Measurements from ENCODE around the gene TXNDC16. TPM values are rescaled to one million over a fixed set of nuclear protein-coding genes. Genes with fewer than 3 reads are reported as not detected.

TXNDC16 gene
- polyA plus RNA-seq, 2 of the 4 experiments (the other 2 are of a cell fraction): 1.4 to 3.0 TPM

DNA sequence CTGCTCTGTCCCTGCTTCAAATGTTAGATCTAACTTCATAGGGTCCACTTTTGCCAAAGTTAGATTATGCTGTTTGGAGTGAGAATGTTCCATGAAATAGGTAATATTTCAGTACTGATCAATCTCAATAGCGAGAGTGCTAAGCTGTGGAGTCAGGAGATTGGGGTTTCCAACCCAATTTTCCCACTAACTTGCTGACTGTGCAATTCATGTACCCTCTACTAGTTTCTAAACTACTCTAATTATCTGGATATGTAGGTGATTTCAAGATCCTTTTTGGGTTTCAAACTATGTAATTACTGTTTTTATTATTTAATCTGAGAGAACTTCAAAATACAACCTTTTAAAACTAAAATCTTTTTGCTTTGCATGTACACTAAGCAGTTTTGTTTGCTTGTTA lies 46.3 kb upstream of the TXNDC16 start:
- Histone ChIP-seq H3K27ac (no peak overlapping the region), H3K4me2 (no peak overlapping the region), H3K9me3 (0 out of 3 replicates have a peak, but pooled peaks cover 5% of the 10 kb centered on the region), H3K4me1 (no peaks in the 10 kb centered on the region), H3K4me3 (no peak overlapping the region)
- DNase-seq (ENCODE audit: low read depth in 1 of 2, low spot score in 1 of 2) (no peak), FAIRE-seq (peak; percentile 43), ATAC-seq (no peak)
- 53% methylated on average over 1 of the region's 1 CpG for WGBS (ENCODE audit: missing lambda C conversion rate)
- POLR2A ChIA-PET: no interaction called here
- TF ChIP-seq MAFK (IDR thresholded peaks at IDR 0.05; ENCODE audit: partially characterized antibody): peak; percentile 95
- TF ChIP-seq NPAS2 (CRISPR knock-in tag; IDR thresholded peaks at IDR 0.05; ENCODE audit: borderline replicate concordance): no peak
- TF ChIP-seq PHF8 (IDR thresholded peaks at IDR 0.05; ENCODE audit: borderline replicate concordance, low read depth): no peak
- CTCF ChIA-PET: no interaction called here

DNA sequence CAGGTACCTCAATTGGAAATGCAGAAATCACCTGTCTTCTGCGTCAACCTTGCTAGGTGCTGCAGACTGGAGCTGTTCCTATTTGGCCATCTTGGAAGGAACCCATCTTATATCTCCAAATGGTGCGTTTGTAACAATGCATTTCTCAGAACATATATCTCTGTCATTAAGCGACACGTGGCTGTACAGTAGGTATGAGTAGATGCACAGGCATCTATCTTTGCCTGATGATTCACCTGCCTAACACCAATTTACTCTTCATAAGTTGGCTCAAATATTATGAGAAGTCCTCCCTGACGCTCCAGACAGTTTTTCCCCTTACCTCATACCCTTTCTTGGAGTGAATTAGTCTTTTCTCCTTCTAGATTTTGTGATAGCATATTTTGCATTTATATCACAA lies 44.6 kb upstream of the TXNDC16 start:
- Histone ChIP-seq H3K4me2 (no peak overlapping the region), H3K9me3 (0 out of 3 replicates have a peak, but pooled peaks cover 5% of the 10 kb centered on the region), H3K4me3 (no peak overlapping the region), H3K27ac (no peak overlapping the region), H3K4me1 (no peaks in the 10 kb centered on the region)
- no peak for ATAC-seq
- WGBS (ENCODE audit: missing lambda C conversion rate): 40% methylated on average over 5 of the region's 5 CpGs
- DNase-seq (ENCODE audit: low read depth in 1 of 2, low spot score in 1 of 2): no peak
- TF ChIP-seq, protein P1, sequence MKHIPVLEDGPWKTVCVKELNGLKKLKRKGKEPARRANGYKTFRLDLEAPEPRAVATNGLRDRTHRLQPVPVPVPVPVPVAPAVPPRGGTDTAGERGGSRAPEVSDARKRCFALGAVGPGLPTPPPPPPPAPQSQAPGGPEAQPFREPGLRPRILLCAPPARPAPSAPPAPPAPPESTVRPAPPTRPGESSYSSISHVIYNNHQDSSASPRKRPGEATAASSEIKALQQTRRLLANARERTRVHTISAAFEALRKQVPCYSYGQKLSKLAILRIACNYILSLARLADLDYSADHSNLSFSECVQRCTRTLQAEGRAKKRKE (CRISPR knock-in tag; IDR thresholded peaks at IDR 0.05; ENCODE audit: low read depth): no peak
- TF ChIP-seq EHMT2 (IDR thresholded peaks at IDR 0.05; ENCODE audit: low read depth) (no peak), ZC3H11A (IDR thresholded peaks at IDR 0.05) (no peak), JUN (IDR thresholded peaks at IDR 0.05) (no peak), FOSL2 (IDR thresholded peaks at IDR 0.05) (no peak), FOSL2 (CRISPR knock-in tag; IDR thresholded peaks at IDR 0.05) (no peak), HEYL (CRISPR knock-in tag; IDR thresholded peaks at IDR 0.05) (no peak), MYC (IDR thresholded peaks at IDR 0.05; ENCODE audit: borderline replicate concordance, low read length) (no peak)
- TF ChIP-seq, protein P2, sequence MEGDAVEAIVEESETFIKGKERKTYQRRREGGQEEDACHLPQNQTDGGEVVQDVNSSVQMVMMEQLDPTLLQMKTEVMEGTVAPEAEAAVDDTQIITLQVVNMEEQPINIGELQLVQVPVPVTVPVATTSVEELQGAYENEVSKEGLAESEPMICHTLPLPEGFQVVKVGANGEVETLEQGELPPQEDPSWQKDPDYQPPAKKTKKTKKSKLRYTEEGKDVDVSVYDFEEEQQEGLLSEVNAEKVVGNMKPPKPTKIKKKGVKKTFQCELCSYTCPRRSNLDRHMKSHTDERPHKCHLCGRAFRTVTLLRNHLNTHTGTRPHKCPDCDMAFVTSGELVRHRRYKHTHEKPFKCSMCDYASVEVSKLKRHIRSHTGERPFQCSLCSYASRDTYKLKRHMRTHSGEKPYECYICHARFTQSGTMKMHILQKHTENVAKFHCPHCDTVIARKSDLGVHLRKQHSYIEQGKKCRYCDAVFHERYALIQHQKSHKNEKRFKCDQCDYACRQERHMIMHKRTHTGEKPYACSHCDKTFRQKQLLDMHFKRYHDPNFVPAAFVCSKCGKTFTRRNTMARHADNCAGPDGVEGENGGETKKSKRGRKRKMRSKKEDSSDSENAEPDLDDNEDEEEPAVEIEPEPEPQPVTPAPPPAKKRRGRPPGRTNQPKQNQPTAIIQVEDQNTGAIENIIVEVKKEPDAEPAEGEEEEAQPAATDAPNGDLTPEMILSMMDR (IDR thresholded peaks at IDR 0.05): no peak
- CTCF ChIA-PET: interaction anchor here (1.0 kb wide), 1 partner anchor 11 kb away, joined by 3 read pairs; no protein-coding TSS in a partner anchor
- no peak for FAIRE-seq
- POLR2A ChIA-PET: no interaction called here

DNA sequence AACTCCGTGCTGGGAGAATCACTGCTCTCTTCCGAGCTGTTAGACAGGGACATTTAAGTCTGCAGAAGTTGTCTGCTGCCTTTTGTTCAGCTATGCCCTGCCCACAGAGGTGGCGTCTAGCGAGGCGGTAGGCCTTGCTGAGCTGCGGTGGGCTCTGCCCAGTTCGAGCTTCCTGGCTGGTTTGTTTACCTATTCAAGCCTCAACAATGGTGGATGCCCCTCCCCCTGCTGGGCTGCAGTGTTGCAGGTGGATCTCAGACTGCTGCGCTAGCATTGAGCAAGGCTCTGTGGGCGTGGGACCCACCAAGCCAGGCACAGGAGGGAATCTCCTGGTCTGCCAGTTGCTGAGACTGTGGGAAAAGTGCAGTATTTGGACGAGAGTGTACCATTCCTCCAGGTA lies 44.0 kb upstream of the TXNDC16 start:
- no peak for FAIRE-seq
- no peak for ATAC-seq
- 0 out of 3 replicates have a peak, but pooled peaks cover 5% of the 10 kb centered on the region for H3K9me3 ChIP-seq
- WGBS (ENCODE audit: missing lambda C conversion rate): 56% methylated on average over 10 of the region's 10 CpGs
- H3K4me2 ChIP-seq: no peak overlapping the region
- ChIA-PET POLR2A (no interaction called here), CTCF (no interaction called here)
- TF ChIP-seq, protein P3, sequence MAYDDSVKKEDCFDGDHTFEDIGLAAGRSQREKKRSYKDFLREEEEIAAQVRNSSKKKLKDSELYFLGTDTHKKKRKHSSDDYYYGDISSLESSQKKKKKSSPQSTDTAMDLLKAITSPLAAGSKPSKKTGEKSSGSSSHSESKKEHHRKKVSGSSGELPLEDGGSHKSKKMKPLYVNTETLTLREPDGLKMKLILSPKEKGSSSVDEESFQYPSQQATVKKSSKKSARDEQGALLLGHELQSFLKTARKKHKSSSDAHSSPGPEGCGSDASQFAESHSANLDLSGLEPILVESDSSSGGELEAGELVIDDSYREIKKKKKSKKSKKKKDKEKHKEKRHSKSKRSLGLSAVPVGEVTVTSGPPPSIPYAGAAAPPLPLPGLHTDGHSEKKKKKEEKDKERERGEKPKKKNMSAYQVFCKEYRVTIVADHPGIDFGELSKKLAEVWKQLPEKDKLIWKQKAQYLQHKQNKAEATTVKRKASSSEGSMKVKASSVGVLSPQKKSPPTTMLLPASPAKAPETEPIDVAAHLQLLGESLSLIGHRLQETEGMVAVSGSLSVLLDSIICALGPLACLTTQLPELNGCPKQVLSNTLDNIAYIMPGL (CRISPR knock-in tag; IDR thresholded peaks at IDR 0.05; ENCODE audit: borderline replicate concordance): no peak
- no peak for TF ChIP-seq TP53 (CRISPR knock-in tag; IDR thresholded peaks at IDR 0.05)
- TF ChIP-seq, protein P4, sequence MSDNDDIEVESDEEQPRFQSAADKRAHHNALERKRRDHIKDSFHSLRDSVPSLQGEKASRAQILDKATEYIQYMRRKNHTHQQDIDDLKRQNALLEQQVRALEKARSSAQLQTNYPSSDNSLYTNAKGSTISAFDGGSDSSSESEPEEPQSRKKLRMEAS (IDR thresholded peaks at IDR 0.05): no peak
- TF ChIP-seq JUN (IDR thresholded peaks at IDR 0.05): no peak
- TF ChIP-seq, protein P5, sequence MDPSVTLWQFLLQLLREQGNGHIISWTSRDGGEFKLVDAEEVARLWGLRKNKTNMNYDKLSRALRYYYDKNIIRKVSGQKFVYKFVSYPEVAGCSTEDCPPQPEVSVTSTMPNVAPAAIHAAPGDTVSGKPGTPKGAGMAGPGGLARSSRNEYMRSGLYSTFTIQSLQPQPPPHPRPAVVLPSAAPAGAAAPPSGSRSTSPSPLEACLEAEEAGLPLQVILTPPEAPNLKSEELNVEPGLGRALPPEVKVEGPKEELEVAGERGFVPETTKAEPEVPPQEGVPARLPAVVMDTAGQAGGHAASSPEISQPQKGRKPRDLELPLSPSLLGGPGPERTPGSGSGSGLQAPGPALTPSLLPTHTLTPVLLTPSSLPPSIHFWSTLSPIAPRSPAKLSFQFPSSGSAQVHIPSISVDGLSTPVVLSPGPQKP (IDR thresholded peaks at IDR 0.05; ENCODE audit: low read depth, low read length): no peak
- no peak for TF ChIP-seq EHMT2 (IDR thresholded peaks at IDR 0.05; ENCODE audit: low read depth)
- no peak for DNase-seq (ENCODE audit: low read depth in 1 of 2, low spot score in 1 of 2)
- H3K4me3 ChIP-seq: no peak overlapping the region
- no peak overlapping the region for H3K27ac ChIP-seq
- H3K4me1 ChIP-seq: no peaks in the 10 kb centered on the region

All from A549 (cell line).